HG03521 (cell line): ENCODE measurements around the gene RHEB.

Experiments used
- ATAC-seq: cut with Tn5 transposase; IDR thresholded peaks from one replicate; pipeline ENCODE4 v1.9.1; 2021; ENCODE audit warnings: mild to moderate bottlenecking, moderate library complexity; ENCODE audit not compliant: unreplicated experiment

Gene RHEB

DNA sequence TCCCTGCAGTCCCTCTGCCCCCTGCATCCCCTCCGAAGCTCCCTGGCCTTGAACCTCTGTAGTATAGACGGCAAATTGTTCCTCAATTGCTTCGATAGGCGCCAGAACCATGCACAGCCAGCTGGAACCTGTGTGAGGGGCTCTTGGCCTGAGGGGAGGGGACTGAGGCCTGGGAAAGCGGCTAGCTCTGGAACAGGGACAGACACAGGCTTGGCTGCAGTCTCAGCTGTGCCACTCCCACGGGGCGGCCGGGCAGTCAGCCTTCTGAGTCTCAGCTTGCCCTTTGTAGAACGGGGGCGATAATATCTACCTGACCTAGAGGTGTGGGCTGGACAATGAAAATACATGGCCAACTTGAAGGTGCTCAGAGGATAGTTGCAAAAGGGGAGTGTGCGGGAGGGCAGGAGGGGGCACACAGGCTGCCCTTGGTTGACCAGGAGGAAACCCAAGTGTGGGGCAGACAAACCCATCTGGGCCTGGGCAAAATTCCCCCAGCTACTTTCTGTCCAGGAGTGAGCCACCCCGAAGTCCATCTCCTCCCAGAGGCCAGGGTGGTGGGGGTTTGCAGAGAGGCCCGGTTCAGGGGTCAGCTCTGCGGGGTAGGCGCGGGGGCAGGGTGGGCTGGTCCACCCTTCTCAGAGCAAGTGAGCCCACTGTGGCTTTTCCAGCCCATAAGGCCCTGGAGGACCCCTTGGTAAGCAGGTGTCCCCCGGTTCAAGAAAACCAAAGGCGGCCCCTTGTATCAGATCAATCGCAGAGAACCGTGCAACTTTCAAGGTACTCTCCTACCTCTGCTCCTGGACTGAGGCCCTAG lies 84.4 kb downstream of the RHEB start:
- ATAC-seq, result no peak

DNA sequence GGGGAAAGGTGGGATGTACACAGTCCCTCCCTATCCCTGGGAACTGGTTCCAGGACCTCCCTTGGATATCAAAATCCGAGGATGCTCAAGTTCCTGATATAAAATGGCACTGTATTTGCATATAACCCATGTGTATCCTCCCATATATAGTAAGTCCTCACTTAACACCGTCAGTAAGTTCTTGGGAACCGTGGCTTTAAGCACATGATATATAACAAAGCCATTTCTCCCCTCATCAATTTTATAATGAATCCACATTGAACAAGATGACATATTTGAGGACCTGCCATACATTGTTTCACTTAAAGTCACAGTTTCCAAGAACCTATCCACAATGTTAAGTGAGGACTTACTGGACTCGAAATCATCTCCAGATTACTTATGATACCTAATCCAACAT lies 85.1 kb downstream of the RHEB start:
- ATAC-seq, result no peak

DNA sequence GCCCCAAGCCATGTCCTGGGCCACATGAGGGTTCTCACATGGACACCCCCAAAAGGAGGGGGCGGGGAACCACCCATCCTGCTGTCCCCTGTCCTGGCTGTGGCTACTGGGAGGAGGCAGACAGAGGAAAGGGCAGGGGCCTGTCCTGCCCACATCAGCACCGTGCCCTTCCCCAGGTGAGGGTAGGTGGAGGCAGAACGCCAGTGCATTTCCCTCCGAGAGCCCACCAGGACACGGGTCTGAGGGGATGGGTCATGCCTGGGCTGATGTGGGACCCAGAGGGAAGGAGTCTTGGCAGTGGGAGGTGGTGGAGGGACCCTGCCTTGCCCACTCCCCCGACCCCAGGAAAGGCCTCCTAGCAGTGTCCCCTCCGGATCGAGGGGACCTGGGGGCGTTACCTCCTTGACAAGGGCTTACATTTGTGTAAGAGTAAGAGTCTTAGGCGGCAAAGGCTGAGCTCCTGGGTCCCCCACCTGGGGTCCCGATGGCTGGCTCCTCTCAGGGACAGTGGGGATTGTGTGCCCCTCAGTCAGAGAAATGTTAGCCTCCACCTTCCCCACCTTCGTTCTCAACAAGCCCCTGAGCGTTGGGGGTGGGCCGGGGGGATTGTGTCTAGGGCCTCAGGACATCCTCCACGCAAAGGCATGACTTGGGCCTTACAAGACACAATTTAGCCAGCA lies 85.8 kb downstream of the RHEB start:
- no peak for ATAC-seq

DNA sequence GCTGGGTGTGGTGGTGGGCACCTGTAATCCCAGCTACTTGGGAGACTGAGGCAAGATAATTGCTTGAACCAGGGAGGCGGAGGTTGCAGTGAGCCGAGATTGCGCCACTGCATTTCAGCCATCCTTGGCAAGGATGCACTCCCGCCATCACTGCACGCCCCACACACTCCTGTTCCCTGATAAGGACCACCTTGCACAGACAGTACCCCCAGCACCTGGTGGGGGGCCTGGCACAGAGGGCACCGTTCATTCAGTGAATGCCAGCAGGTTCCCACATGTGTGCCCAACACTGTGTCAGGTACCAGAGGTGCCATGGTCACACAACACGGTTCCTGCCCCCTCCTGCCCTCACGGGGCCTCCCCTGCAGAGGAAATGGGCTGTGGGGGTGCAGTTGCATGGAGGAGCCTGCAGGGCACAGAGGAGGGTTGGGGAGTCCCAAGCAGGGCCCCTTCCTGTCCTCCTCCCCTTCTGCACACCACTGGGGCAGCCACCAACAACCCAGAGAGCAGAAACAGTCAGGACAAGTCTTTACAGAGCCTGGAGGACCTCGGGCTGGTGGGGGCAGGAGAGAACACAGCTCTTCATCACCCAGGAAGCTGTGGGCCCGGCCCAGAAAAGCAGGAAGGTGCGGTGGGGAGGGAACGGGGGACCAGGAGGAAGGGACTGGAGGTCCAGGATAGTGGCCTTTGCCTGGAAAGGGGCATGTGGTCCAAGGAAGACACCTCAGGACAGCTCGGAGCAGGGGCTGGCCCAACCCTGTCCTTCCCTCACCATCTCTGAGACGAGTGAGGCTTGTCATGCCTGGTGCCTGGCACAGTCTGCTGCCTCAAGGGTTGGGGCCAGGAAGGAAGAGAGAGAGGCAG lies 86.8 kb downstream of the RHEB start:
- no peak for ATAC-seq

DNA sequence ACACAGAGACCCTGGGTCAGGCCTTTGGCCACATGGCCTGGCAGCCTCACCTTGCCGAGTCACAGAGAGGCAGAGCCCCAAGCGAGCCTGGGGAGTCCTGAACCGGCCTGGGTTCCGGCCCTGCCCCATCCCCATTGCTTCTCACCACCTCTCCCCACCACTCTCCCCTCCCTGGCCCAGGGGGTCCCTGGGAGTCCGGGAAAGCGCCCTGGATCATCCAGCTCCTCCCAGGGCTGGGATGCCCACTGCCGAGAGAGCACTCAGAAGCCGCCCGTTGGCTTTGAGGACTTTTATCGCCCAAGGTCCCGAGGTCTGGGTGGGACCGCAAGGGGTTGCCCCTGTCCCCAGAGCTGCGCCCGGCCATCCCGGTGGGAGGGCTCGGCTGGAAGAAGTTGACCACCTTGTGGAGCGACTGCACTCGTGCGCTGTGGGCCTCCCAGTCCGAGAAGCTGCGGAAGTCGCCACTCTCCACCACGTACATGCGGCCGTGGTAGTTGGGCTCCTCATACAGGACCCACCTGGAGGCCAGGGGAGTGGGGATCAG lies 87.9 kb downstream of the RHEB start:
- ATAC-seq, result no peak

DNA sequence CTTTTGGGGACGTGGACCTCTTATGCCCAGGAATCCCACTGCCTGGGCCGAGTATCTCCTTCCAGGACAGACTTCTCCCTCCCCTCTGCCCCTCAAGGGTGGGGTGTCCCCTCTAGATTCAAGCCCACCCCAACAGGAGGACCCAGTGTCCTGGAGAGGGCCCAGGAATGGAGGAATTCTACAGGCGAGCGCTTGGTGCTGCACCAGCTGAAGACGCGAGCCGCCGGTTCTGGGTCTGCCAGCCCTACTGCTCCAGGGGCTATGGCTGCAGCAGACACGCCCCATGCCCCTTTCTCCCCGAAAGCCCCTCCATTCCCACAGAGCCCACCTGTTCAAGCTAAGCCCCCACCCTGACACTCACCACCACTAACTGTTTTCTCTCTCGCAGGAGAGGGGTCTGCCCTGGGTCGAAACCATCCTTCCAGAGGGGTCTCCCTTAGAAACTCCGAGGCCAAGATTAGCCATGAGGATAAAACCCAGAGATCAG lies 88.4 kb downstream of the RHEB start:
- no peak for ATAC-seq

DNA sequence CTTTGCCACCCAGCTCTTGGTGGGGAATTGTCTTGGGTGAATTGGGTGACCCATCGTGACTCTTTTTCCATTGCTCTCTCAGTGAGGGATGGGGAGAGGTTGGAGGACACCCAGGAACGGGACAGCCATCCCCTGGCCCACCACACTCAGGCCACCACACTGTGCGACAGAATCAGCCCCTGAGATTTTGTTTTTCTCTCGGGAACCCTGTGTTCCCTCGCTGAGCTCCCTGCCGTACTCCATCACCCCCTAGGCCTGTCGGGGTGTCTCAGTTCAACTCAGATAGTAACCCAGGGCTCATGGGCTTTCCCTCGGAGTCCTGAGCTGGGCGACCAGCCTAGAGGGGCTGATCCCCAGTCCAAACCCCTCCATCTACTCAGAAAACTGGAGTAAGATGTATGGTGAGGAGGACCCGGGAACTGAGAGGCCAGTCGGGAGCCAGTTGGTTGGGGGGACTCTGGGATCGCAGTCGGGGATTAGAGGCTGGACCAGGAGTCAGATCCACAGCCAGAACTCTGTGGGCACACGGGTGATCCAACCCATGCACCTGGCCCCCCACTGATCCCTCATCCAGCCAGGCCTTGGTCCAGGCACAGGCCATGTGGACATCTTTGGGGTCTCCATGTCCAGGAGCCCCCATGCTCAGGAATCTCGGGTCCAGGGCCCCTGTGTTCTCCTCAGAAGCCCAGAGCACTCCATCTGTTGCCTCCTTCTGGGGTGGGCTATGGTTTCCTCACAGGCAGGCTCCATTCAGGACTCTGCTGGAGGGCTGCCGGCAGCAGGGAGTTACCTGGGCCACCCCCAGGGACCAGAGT lies 89.1 kb downstream of the RHEB start:
- no peak for ATAC-seq

DNA sequence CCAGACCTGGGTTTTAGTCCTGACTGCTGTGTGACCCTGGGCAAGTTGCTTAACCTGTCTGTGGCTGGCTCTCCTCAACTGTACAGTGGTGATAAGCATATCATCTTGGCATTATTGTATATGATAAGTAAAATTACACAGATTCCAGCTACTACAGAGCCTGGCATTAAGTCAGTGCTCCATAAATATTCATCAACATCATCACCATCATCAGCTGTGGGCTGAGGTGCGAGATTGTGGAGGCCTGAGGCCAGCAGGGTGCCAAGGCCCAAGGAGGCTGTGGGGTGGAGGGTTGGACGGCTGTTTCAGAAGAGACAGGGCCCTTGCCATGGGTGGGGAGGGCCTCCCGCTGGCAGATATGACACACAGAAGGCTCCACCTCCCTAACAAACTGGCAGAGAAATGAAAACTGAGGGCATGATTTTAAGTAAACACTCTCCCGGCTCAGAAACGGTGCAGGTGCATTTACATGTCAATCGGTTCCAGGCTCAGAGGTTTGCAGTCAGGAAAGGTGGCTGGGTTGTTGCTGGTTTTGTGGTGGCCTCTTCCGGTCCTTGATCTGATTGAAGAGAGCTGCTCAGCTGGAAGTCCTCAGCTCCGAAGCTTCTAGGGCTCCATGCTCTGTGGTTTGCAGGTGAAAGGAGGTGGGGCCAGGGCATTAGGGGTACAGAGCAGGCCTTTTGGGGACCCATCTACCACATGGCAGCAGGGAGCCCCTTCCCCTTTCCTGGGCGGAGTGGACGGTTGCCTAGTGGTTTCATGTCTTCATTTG lies 89.9 kb downstream of the RHEB start:
- no peak for ATAC-seq

DNA sequence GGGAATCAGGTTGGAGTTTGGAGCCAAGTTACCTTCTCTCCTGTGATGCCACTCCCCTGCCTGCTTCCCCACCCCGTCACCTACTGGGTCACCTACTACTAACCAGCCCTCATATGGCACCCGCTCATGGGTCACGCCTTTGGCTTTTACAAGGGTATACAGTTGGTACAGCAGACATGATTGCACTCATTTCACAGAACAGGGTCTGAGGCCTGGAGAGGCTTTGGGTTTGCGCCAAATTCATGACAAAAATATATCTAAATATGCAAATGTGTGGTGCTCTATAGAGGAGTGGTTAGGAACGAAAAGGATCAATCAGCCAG lies 90.5 kb downstream of the RHEB start:
- ATAC-seq, result no peak

DNA sequence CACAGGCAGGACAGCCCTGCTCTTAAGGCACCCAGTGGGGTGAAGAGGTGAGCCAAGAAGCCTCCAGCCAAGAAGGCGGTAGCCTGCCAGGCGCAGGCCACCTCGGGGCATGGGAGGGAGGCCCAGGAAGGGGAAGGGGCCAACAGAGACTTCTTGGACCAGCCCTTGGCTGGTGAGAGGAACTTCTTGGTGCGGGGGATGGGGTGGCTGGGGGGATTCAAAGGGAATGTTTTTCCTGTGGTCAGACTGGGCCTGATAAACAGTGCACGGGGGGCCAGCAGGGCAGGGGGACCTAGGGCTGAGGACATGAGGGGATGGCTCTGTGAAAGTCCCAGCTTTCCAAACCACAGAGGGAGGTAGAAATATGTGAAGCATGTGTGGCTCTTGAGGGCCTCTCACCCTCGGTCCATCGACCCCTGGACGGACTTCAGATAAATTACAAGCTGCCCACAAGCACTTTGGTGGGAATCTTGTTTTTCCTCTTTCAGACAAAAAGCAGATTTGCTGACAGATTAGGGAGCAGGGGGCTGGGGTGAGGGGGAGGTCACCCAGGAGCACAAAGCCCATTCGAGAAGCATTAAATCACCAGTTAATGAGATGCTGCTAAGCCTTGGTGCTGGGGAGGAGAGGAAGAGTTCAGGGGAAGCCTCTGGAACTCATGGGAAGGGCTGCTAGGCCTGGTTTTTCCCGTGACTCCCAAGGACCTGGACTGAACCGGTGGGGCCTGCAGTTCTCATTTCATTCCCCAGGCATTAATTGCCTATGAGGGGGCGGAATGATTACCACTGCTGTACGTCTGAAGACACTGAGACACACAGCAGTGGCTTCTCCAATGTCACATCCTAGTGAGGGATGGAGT lies 91.1 kb downstream of the RHEB start:
- ATAC-seq, result no peak

DNA sequence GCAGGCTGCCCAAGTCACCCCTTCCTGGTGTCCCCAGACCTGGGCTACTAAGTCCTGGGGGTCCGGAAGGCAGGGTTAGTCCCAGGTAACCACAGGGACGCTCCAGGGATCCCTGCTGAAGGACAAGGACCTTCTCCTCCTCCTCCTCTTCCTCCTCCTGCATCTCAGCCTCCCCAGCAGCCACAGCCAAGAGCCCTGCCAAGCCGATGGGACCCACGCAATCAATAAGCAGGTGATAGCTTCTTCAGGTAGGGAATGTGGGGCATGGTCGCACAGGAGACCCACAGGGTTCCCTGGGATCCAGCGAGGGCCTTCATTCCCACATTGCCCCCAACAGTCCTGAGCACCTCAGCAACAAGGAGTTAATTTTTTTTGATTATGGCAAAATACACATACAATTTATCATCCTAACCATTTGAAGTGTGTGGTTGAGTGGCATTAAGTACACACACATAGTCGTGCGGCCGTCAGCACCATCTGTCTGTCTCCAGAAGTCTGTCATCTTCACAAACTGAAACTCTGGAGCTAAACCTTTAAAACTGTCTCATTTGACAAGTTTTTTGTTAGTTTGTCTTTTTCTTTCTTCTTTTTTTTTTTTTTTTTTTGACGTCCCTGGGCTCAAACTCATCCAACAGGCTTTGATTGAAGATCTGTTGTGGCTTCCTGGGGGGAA lies 91.9 kb downstream of the RHEB start:
- ATAC-seq, result no peak

DNA sequence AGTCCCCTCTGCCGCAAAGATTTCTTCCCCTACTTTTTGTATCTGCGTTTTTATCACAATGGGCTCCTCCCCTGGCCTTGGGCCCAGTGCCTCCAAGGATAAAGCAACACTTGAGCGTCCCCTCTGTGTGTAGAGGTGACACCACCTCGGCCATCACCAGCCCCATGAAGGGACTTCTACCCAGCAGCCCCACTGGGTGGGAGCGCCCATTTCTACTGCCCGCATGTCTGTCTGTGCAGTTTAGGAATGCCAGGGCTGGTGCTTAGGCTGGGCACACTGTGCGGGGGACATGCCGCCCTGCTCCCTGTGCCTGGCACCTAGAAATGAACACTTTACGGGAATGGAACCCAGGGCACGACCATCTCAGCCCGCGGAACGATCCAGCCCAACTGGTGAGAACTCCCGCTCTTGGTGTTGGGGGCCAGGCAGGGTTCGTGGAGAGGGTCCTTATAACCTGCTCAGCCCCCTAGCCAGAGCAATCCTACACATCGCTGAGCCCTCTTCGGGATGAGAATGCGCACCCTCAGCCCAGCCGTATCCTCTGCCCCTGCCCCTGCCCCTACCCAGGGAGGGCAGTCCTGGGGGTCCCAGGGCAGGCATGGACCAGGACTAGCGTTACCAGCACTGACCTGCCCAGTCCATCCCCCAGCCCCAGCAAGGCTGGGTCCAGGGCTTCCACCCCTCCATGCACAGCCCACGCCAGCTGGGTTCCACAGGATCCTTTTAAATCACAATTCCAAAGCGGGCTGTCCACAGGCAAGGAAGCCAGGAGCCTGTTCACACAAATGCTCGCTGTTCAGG lies 92.6 kb downstream of the RHEB start:
- ATAC-seq, result no peak

DNA sequence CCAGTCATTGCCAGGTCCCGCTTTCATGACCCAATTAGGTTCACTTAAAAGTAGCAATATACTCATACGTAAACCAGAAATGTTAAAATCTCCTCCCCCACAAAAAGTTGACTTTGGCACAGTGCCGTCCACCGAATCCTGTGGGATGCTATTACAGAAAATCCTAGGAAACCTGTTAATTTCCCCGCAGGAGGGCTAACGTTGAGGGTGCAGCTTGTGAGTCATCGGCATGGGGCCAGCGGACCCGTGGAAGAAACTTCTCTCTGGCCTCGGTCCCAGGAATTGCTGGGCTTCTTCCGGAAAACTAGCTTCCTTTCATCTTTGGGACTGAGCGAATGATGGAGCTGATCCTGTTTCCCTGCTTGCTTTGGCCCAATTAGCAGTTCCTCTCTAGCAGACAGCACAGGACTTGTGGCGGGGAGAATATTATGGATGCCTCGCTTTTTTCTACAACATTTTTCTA lies 93.2 kb downstream of the RHEB start:
- ATAC-seq, result no peak

DNA sequence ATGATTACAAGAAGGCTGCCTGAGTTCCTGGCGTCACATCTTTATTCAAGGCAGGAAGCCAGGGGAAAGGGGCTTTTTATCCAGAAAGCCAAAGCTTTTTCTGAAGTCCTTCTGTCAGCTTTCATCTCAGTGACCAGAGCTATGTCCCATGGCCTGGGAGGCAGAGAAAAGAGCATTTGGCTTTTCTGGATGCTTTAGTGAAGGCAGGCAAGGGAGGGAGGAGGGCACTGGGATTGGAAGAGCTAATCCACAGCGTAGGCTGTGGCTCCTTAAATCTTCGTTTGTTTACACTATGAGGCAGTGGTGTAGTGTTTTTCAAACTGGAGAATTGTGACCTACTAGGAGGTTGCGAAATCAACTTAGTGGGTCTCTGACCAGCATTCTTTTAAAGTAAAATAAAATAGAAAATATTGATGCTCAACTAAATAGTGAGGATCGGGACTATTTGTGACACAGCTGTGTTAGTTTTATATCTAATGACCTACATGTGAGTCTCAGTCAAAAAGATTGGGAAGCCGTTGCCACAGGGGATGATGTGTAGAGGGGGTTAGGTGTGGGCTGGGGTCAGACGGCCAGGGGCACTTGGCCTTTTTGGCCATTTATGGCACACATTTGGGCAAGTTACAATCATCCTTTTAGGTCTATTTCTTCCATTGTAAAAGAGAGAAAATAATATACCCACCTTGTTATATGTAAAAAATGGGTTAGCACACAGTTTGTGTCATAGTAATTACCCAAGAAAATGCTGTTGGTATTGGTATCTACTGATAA lies 93.8 kb downstream of the RHEB start:
- no peak for ATAC-seq

DNA sequence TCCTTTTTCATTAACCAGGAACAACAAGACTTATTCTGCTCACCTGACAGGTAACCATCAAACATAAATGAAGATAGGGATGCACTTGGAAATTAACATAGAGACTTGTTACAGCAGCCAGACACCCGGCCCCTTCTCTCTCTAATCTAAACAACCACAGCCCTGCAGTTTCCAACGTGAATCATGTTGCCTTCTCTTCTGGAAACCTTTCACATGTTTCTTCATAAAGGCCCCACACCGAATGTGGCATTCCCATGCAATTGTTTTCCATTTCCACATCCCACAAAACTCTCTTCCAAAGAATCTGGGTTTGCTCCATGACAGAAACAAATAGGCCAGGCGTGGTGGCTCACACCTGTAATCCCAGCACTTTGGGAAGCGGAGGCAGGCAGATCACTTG lies 94.9 kb downstream of the RHEB start:
- ATAC-seq, result no peak

DNA sequence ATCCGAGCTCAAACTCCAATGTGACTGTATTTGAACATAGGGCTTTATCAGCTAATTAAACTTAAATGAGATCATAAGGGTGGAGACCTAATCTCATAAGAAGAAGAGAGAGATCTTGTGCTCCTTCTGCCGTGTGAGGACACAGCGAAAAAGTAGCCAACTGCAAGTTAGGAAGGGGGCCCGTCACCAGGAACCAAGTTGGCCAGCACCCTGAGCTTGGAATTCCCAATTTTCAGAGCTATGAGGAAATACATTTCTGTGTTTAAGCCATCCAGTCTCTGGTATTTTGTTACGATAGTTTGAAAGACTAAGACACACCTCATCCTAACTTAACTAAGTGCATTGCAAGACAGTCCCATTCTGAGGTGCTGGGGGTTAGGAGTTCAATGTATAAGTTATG lies 95.8 kb downstream of the RHEB start:
- ATAC-seq, result no peak

DNA sequence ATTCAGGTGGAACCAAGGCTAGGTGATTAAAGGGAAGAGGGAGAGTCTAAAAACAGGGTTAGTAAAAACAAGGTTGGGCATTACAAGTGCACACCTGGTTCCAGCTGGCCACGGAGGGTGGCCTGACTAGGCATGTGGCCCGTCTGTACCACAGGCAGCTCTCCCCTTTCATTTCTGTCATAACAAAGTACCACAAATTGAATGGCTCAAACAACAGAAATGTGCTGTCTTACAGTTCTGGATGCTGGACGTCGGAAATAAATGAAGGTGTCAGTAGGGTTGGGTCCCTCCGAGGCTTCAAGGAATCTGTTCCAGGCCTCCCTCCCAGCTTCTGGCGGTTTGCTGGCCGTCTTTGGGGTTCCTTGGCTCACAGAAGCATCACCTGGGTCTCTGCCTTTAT lies 96.5 kb downstream of the RHEB start:
- no peak for ATAC-seq
